Astrocyte of the spinal cord (primary cell): ENCODE measurements around the gene MAN1C1.

Source experiments
- DNase-seq: peaks from one replicate; pipeline ENCODE4 v3.0.0; 2011; ENCODE audit warnings: low read depth, low spot score
- H3K4me3 ChIP-seq: 2 replicates; pipeline ENCODE4 v1.5.1; 2011; ENCODE audit warnings: low read depth, mild to moderate bottlenecking, low read length, moderate library complexity
- in situ Hi-C: cut with HindIII; loops from 2 replicates; pipeline ENCODE4 v1.10.0; 2017; ENCODE audit warnings: low sequenced_read_pairs
- TF ChIP-seq, protein P1 (sequence below): IDR thresholded peaks from 2 replicates; pipeline ENCODE4 v1.5.1; 2012; ENCODE audit warnings: low read depth, mild to moderate bottlenecking, low read length, inconsistent platforms

MAN1C1 gene

DNA sequence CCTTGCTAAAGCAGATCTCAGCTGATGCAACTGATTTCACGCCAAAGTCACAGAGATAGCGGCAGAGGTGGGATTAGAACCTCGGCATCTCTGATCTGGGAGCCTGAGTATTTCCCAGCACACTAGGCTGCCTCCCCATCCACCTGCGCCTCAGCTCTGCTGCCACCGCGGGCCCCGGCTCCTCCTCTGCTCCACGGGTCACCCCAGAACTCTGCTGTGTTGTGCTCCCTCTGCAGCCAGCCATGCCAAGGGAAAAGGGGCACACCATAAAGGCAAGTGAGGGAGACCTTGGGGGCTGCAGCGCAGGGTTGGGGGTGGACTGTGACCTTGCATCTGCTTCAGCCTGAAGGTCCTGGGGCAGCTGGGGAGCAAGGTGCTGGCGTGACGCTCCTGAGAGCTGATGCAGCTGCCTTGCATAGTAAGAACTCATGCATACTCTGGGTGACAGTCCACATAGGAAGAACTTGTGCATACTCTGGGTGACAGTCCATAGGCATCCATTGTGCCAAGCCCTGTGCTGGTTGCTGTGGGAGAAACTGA, 68.7 kb downstream of the MAN1C1 start:
- in situ Hi-C loops: no loop called here
- H3K4me3 ChIP-seq: no peak overlapping the region
- TF ChIP-seq, protein P1, sequence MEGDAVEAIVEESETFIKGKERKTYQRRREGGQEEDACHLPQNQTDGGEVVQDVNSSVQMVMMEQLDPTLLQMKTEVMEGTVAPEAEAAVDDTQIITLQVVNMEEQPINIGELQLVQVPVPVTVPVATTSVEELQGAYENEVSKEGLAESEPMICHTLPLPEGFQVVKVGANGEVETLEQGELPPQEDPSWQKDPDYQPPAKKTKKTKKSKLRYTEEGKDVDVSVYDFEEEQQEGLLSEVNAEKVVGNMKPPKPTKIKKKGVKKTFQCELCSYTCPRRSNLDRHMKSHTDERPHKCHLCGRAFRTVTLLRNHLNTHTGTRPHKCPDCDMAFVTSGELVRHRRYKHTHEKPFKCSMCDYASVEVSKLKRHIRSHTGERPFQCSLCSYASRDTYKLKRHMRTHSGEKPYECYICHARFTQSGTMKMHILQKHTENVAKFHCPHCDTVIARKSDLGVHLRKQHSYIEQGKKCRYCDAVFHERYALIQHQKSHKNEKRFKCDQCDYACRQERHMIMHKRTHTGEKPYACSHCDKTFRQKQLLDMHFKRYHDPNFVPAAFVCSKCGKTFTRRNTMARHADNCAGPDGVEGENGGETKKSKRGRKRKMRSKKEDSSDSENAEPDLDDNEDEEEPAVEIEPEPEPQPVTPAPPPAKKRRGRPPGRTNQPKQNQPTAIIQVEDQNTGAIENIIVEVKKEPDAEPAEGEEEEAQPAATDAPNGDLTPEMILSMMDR: no peak
- DNase-seq: no peak

DNA sequence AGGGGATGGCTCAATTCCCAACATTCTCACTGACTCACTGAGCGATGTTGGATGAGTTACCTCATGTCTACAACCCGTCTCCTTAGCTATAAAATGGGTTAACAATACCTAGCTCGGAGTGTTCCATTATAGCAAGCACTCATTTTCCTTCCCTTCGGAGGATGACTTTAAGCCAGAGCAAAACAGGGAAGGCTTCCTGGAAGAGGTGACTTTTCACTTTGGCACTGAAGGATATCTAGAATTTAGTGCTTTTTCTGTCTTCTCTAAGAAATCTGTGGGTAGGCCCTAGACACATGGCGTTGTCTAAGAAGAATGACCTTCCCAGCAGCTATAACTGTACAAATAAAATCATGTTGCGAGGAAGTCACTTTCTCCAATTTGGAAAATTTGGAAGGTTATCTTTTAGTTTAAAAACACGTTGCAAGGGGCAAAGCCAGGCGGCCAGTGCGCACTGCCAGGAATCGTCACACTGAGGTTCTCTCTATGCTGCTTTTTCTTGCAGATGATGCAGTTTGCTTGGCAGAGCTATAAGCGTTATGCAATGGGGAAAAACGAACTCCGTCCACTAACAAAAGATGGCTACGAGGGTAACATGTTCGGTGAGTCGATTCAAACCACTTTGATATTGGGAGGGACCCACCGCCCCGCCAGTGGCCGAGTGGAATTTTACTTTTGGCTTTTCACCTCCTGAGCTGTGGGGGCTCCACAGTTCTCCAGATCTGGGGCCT, 69.5 kb downstream of the MAN1C1 start:
- H3K4me3 ChIP-seq: no peak overlapping the region

DNA sequence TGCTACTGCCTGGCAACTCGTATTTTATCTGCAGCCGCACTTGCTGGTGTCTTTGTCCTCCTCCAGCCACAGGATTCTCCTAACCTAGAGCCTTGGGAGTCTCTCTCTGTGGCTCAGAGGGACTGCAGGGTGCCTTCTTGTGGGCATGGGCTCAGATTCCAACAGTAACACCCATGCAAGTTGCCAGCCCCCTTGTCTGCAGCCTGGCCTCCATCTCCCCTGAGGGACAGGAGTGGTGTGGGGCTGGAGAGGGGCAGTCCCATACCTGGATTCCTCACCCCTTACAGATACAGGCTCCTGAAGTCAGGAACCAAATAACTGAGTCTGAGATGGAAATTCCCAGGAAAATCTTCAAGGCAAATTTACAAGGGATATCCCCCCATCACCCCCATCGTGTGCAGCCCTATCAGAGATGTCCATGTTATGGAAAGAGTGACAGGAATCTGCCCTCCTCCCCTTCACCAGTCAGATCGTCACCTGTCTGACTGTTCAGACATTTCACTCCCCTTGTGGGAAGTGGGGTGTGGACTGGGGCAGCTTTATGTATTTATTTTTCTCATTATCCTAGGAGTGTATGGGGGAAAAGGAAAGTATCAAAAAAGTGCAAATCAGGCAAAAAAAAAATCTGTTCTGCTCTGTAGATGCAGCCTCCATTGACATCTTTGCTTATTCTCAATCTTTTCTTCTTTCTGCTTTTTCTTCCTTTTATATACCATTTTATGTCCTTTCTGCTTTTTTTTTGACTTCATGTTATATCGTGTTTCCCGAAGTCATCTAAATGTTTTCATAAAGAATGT, 70.8 kb downstream of the MAN1C1 start:
- no peak overlapping the region for H3K4me3 ChIP-seq
- in situ Hi-C loops: no loop called here
- no peak for DNase-seq
- TF ChIP-seq, protein P1: no peak

More for the DNA sequence above, 69.5 kb downstream of the MAN1C1 start:
- TF ChIP-seq, protein P1: no peak
- DNase-seq: no peak
- in situ Hi-C loops: no loop called here

DNA sequence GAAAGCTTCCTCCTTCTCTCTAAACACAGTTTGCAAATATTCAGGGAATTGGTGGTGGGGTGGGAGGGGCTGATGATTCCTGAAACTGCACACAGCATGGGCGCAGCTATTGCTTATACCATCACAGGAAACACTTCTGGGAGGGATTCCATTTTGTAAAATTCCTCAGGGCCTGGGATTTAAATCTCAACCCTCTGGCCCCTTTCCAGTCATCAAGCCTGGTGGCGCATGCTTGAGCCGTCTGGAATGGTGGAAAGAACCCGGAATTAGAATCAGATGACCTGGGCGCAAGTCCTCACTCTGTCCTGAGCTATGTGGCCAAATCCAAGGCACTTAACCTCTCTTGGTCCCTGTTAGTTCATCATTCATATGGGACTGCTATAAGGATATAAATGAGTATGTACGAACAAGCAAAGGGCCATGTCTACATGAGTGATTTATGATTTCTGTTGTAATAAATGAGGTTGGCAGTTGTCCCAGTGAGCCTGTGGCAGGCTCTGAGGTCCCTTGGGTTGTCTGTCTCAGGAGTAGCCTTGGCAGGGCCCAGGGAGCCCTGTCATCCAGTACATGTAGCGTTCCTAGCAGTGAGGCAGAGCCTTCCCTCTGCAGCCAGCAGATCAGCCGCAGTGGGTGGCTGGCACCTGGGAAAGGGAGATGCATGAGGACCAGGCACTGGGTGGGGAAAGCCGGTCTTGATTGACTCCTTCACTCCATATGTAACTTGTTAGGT, 72.0 kb downstream of the MAN1C1 start:
- TF ChIP-seq, protein P1: no peak
- in situ Hi-C loops: no loop called here
- DNase-seq: no peak
- H3K4me3 ChIP-seq: no peak overlapping the region

DNA sequence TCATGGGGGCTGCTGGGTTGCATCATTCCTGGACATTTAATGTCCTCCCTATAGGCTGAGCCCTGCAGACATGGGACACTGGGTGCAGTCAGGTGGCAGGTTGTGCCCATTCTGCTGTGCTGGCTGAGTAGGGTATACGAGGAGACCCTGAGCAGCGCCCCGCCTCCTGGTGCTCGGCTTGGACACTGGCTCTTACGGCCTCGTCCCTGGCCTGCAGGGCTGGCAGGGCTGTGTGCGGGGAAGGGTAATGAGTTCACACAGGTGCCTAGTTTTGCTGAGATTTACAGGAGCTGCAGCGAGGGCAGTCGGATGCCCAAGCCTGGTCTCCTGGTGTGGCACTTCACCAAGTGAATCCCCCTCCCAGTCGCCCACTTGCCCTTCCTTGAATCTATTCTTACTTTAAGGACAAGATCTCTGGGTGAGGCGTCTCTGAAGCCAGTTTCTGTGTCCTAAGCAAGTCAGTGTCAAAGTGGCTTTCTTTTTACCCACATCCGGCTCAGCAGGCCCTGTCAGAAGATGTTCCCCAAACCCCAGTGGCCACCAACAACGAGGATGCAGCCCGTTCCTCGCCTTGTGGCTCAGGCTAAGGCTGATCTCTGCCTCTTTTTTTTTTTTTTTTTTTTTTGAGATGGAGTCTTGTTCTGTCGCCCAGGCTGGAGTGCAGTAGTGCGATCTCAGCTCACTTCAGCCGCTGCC, 73.2 kb downstream of the MAN1C1 start:
- no peak overlapping the region for H3K4me3 ChIP-seq
- in situ Hi-C loops: no loop called here
- no peak for DNase-seq
- TF ChIP-seq, protein P1: no peak
